GM10248 (cell line): ENCODE data around the gene HAUS1.

Experiments
- CTCF ChIA-PET: fragments of 300-600 bp; sonication (Branson Sonifier 250); formaldehyde crosslinking; extraction: SDS; loops from one replicate; lab custom pipeline; 2021; ENCODE audit warnings: antibody characterized with exemption; lab: Yijun Ruan, JAX
- POLR2A ChIA-PET: fragments of 350-650 bp; sonication (Branson Sonifier 250); formaldehyde crosslinking; extraction: SDS; loops from one replicate; lab custom pipeline; 2020; ENCODE audit warnings: antibody characterized with exemption; lab: Yijun Ruan, JAX
- DNase-seq: peaks from one replicate; pipeline ENCODE4 v3.0.0; 2012; ENCODE audit errors: extremely low spot score
- TF ChIP-seq, protein P1 (sequence below): IDR thresholded peaks from 2 replicates; pipeline ENCODE4 v1.5.1; 2012; ENCODE audit warnings: mild to moderate bottlenecking, low read depth; ENCODE audit errors: extremely low read depth, missing control alignments, control extremely low read depth

HAUS1 gene

DNA sequence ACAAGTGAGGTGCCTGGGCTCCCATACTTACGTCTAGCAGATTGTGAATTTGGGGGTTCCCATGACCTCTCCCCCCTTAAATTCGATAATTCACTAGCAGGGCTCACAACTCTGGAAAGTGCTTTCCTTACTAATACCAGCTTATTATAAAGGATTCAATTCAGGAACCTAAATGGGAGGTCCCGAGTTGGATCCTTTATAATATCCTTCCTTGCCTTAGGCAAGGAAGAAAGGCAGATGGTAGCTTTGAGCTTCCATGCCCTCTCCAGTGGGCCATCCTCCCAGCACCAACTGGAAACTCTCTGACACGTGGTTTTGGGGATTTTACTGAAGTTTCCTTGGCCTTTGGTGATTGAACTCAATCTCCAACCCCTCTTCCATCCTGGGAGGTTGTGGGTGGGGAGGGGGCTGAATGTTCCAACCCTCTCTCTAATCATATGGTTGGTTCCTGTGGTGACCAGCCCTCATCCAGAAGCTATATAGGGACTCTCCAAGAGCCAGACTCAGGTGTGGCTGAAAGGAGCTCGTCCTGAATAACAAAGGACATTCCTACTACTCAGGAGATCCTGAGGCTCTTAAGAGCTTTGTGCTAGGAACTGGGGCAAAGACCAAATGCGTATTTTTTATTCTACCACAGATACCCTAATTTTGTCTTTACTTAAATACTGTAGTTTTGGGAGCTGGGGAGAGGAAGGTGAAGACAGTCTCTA, 62.2 kb downstream of the HAUS1 start:
- ChIA-PET CTCF (interaction anchor here (0.9 to 6.4 kb wide), 5 partner anchors 9 to 492 kb away, joined by 3 to 35 read pairs (median 7); no protein-coding TSS in a partner anchor), POLR2A (no interaction called here)
- TF ChIP-seq, protein P1, sequence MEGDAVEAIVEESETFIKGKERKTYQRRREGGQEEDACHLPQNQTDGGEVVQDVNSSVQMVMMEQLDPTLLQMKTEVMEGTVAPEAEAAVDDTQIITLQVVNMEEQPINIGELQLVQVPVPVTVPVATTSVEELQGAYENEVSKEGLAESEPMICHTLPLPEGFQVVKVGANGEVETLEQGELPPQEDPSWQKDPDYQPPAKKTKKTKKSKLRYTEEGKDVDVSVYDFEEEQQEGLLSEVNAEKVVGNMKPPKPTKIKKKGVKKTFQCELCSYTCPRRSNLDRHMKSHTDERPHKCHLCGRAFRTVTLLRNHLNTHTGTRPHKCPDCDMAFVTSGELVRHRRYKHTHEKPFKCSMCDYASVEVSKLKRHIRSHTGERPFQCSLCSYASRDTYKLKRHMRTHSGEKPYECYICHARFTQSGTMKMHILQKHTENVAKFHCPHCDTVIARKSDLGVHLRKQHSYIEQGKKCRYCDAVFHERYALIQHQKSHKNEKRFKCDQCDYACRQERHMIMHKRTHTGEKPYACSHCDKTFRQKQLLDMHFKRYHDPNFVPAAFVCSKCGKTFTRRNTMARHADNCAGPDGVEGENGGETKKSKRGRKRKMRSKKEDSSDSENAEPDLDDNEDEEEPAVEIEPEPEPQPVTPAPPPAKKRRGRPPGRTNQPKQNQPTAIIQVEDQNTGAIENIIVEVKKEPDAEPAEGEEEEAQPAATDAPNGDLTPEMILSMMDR = no peak
- DNase-seq = no peak

- TF ChIP-seq, protein P1 = no peak
- POLR2A ChIA-PET = no interaction called here
- CTCF ChIA-PET = no interaction called here
- DNase-seq = peak; percentile 73
Observed at GRCh38 chr18:46167971-46168370, 63.8 kb downstream of the HAUS1 start.

DNA sequence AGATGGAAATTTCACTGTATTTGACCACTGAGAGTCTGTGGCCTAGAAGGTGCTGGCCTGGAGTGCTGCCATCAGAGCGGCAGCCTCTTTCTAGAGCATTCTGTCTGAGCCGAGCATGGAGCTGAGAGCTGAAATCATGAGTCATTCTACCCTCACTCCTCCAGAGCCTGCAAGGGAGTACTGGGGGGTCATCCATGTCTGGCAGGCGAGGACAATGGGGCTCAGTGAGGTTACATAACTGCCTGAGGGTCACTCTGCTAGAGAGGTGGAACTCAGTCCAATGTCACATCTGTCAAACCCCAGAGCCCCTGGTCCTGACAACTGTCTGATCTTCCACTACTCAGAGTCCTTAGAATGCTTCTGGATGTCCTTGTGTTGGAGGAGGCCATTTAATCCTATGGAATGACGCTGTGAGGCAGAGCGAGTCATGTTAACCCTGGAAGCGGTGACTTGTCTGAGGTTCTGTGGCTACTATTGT, 65.3 kb downstream of the HAUS1 start:
- POLR2A ChIA-PET = interaction anchor here (0.5 kb wide), 1 partner anchor 13 kb away, joined by 9 read pairs; no protein-coding TSS in a partner anchor
- TF ChIP-seq, protein P1 = no peak
- CTCF ChIA-PET = interaction anchor here (0.7 to 1.2 kb wide), 4 partner anchors 11 to 489 kb away, joined by 3 to 8 read pairs (median 4); no protein-coding TSS in a partner anchor
- no peak for DNase-seq

DNA sequence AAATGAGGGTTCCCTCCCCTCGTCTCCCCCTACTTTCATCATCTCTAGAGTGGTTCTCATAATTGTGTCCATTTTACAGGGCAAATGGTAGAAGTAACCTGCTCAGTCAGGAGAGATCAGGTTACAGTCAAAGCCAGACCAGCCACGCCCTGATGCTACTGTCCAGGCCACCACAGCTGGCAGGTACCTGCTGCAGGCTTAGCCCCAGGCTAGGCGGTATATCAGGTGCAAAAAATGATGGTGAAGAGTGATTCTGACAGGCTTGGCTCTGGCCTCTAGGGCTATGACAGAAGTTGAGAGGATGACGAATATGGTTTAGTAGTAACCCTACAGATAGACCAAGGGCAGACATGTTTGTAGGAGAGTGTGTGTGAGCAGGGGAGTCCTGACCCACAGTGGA, 67.1 kb downstream of the HAUS1 start:
- no peak for DNase-seq
- TF ChIP-seq, protein P1 = no peak
- ChIA-PET CTCF (interaction anchor here (0.9 to 4.7 kb wide), 8 partner anchors 8 to 487 kb away, joined by 4 to 47 read pairs (median 34); no protein-coding TSS in a partner anchor), POLR2A (no interaction called here)

DNA sequence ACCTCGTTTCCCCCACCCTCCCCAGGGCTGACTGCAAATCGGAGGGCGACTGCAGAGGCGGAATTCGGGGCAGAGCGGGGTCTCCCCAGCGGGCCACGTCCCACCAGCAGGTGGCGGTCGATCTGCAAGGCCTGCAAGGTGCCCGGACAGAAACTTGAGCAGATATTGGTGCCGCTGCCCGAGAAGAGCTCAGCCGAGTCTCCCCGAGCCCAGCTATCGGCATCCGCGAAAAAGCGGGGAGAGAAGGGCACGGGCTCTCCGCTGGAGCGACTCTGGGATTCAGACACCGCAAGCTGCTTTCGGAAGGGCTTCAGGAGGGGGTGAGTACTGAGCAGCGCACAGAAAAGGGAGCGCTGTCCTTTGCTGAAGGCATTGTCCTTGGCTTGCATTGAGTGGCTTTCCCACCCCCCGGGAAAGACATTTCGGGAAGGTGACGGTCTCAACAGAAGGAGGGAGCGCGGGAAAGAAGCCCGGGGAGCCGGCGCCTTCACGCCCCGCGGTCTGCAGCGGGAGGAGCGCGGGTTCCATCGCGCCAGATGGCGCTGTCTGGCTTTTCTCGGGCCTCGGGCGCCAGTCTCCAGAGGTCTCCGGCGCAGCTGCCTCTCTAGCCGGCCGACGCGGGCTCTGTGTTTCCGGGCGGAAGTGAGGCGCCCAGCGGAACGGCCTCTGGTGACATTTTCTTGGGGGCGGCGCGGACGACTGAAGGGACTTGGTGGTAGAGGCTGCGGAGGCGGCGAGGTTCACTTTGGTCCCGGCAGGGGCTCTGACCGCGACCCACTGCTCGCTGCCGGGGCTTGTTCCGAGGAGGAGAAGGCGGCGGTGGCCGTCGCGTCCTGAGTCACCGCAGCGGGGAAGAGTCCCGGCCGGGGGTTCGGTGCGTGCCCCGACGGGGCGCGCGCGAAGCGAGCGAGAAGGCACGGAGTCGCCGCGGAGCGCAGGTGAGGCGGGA, 69.5 kb downstream of the HAUS1 start:
- TF ChIP-seq, protein P1 = peak; percentile 91
- POLR2A ChIA-PET = interaction anchor here (0.5 to 1.2 kb wide), 3 partner anchors 9 to 77 kb away, joined by 3 to 9 read pairs (median 4); no protein-coding TSS in a partner anchor
- CTCF ChIA-PET = interaction anchor here (0.6 to 4.7 kb wide), 60 partner anchors 10 to 683 kb away, joined by 3 to 63 read pairs (median 6); partner anchors contain the start of gene HAUS1
- DNase-seq = peak; percentile 95

GRCh38 chr18:46174342-46175041, 70.3 kb downstream of the HAUS1 start:
- DNase-seq = peak; percentile 62
- CTCF ChIA-PET = interaction anchor here (1.0 to 4.7 kb wide), 38 partner anchors 10 to 613 kb away, joined by 3 to 63 read pairs (median 10); partner anchors contain the start of gene HAUS1
- TF ChIP-seq, protein P1 = no peak
- POLR2A ChIA-PET = interaction anchor here (0.6 to 0.7 kb wide), 3 partner anchors 12 to 724 kb away, joined by 3 to 4 read pairs (median 3); no protein-coding TSS in a partner anchor
